HG03354 (cell line): ENCODE results near the gene PPP1R9B.
A peak's percentile ranks its signal among the peaks of the same experiment; 100 is the strongest.

Source experiments
- ATAC-seq: cut with Tn5 transposase; IDR thresholded peaks from one replicate; pipeline ENCODE4 v1.9.1; 2021; ENCODE audit warnings: mild to moderate bottlenecking; ENCODE audit not compliant: unreplicated experiment, poor library complexity, severe bottlenecking

The PPP1R9B gene

DNA sequence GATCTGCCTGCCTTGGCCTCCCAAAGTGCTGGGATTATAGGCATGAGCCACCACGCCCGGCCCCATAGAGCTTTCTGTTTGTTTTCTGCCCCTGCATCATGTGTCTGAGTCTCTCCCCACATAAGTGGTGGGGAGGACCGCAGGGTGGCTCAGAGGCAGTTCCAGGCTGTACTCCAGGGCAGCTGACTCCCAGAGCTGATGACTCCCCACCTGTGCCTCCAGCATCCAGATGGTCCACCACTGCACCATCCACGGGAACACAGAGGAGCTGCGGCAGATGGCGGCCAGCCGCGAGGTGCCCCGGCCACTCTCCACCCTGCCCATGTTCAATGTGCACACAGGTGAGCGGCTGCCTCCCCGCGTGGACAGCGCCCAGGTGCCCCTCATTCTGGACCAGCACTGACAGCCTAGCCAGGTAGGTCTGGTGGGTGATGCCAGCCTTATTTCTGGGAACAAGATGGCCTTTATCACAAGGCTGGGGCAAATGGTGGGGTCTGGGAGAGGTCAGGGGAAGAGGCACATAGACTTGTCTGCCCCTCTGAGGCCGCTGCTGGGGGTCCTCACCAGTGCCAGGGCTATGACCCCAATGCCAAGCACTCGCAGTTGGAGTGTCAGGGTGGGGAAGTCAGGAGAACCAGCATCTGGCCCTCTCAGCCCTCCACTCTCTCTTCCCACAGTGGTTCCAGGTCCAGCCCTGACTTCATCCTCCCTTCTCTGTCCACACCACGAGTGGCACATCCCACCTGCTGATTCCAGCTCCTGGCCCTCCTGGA, 24.7 kb upstream of the PPP1R9B start:
- no peak for ATAC-seq

DNA sequence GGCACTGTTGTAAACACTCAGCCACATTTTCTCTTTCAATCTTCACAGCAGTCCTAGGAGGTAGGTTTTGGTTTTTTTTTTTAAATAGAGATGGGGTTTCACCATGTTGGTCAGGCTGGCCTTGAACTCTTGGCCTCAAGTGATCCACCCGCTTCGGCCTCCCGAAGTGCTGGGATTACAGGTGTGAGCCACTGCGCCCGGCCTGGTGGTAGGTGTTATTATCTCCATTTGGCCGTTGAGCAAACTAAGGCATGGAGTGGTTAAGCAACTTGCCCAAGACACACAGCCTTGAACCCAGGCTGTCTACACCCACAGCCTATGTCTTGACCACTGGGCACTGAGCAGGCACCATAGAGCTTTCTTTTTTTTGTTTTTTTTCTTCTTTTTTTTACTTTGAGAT, 24.0 kb upstream of the PPP1R9B start:
- no peak for ATAC-seq

DNA sequence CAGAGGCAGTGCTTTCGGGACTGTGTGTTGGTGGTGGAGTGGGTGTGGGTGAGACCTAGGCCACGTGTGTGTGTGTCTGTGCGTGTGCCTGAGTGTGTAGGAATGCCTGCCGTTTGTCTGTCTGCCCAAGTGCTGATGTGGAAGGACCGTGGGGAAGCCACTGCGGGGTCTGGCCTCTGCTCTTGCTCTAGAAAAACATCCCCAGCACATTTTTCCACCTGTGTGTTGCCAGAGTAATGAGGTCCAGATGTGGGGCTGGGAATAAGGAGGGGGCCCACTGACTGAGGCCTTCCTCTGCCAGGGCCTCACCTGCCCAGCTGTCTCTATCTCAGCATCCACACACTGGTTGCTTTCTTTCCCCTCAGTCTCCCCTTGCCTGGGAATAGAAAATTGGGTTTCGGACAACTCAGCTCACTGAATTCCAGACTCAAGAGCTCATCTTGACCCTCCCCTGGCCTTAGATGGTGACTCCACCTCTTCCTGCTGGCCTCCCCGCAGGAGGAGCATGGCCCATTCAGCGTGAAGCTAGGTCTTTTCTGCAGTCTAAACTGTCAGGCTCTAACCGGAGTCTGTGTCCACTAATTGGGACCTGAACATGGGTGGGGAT, 23.0 kb upstream of the PPP1R9B start:
- no peak for ATAC-seq

DNA sequence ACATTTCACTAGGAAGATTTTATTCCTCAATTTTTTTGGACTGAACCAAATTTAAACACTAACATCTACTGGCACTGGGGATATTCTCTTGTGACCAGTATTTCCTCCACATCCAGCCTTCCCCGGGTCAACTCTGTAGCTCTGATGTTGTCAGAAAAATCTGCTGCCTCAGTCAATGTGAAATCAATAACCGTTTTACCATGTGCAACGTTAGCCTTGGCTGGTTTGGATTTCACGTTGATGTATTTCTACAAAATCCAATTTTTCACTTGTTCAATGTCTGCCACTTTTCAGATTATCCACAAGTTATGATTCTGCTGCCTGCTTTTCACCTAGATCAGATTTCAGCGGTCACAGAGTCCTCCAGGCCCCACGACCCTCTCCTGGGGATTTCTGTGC, 22.5 kb upstream of the PPP1R9B start:
- no peak for ATAC-seq

DNA sequence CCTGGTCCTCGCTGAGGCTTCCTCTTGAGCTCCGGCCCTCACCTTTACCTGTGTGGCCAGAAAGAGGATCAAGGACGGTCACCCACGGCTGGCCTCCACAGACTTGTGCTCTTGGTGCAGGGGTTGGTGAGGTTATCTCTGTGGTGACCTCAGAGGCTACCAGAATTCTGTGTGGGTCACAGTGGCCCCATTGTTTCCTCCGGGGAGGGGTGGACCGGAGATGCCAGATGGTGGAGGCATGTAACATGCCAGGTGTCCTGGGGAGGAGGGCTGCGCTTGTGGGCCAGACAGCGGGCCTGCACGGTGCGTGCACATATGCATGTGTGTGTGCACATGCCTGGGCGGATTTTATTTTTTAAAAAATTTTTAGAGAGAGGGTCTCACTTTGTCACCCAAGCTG, 21.7 kb upstream of the PPP1R9B start:
- no peak for ATAC-seq

DNA sequence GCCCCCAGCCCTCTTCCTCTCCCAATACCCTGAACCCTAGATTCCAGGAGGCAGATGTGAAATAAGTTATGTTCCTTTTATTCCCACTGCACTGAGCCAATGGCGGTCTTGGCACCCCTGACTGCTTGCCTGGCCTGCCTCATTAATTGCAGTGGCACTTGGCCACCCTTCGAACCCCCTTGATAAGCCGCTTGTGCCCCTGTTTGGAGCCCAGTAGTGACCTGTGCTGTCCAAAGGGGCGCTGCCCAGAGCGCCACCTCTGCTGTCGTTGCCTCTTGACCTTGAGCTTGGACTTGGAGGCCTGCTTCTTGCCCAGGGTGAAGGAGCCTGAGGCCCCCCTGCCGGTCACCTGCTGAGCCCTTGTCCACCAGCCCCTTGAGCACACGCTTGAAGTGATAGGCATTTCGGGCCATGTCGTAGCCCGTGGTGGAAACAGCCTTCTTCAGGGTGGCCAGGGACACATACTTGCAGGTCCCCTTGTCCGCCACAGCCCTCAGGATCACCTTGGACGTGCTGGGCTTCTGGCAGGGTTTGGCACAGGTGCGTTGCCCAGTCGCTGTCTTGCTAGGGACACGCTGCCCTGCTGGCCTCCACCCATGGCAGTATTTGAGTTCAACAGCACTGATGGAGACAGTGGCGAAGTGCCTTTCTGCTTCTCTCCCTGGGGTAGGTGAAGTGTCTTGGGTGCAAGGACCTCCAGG, 21.0 kb upstream of the PPP1R9B start:
- ATAC-seq: no peak

DNA sequence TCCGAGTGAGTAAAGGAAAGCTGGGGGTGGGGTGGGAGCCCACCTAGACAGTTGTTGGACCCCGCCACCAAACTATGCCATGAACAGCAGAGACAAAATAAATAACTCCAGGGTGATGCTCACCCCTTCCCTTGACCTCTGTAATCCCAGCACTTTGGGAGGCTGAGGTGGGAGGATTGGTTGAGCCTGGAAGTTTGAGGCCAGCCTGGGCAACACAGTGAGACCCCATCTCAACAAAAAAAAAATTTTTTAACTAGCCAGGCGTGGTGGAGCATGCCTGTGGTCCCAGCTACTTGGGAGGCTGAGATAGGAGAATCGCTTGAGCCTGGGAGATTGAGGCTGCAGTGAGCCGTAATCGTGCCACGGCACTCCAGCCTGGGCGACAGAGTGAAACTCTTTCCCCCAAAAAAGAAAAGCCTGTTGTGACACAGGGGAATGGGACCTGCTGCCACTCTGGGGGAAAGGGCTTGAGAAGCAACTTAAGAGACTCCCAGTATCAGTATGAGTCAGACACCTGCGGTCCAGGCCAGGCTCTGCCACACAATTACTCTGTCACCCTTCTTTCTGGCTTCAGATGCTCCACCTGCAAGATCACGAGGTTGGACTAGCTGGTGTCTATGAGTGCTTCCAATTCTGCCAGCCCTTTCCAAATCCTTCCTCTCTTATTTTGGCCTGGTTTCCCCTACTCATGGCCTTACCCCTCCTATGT, 20.3 kb upstream of the PPP1R9B start:
- ATAC-seq: peak; percentile 73

DNA sequence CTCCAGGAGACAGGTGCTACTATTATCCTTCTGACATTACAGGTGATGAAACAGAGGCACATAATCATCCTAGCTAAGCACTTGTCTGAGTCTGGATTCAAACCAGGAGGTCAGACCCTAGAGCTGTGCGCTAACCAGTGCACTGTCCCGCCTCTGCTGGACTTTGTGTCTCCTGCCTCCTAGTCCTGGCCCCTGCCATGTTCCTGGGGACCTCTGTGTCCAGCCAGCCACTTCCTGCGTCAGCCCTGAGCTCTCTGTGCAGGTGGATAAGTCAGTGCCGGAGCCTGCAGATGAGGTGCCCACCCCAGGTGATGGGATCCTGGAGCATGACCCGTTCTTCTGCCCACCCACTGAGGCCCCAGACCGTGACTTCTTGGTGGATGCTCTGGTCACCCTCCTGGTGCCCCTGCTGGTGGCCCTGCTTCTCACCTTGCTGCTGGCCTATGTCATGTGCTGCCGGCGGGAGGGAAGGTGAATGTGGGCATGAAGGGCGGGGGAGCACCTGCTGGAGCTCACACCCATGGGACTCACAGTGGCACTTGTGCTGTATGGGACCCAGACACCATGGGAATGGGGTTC, 19.5 kb upstream of the PPP1R9B start:
- no peak for ATAC-seq

DNA sequence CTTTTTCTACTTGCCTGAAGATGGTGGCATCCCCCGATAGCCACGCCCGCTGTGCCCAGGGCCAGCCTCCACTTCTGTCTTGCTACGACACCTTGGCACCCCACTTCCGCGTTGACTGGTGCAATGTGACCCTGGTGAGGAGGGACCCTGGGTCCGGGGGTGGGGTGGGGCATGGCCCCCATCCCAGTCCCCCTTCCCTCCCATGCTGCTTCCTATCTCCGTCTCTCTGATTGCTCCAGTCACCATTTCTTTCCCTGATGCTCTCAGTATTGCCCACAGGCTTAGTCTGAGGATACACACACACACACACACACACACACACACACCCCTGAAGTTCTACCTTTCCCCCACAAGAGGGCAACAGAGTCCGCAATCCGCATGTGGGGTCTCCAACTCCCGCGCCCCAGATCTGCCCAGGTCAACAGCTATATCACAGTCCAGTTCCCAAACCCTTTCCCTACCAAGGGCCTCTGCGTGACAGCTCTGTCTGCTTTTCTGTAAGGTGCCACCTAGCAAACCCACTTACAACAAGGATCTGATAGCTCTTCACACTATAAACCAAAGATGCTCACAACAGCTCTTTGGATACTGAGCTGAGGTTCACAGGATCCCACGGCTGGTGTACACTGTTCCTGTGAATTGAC, 18.8 kb upstream of the PPP1R9B start:
- no peak for ATAC-seq

DNA sequence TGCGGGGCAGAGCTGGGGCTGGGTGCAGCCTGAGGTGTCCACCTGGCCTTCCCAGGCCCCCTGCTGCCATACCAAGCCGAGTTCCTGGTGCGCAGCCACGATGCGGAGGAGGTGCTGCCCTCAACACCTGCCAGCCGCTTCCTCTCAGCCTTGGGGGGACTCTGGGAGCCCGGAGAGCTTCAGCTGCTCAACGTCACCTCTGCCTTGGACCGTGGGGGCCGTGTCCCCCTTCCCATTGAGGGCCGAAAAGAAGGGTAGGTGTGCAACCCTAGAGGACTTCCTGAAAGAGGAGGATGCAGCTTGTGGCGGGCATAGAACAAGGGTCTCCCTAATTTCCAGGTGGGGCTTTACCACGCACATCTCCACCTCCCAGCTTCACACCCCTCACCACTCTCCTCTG, 17.8 kb upstream of the PPP1R9B start:
- ATAC-seq: no peak

DNA sequence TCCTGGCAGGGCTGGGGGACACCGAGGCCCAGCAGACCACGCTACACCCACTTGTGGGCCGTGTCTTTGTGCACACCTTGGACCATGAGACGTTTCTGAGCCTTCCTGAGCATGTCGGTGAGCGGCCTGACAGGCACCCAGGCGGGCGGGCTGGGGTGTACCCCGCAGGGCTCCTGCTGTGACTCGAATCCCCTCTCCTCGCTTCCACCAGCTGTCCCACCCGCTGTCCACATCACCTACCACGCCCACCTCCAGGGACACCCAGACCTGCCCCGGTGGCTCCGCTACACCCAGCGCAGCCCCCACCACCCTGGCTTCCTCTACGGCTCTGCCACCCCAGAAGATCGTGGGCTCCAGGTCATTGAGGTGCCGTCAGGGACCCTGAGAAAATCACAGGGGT, 16.9 kb upstream of the PPP1R9B start:
- ATAC-seq: no peak

DNA sequence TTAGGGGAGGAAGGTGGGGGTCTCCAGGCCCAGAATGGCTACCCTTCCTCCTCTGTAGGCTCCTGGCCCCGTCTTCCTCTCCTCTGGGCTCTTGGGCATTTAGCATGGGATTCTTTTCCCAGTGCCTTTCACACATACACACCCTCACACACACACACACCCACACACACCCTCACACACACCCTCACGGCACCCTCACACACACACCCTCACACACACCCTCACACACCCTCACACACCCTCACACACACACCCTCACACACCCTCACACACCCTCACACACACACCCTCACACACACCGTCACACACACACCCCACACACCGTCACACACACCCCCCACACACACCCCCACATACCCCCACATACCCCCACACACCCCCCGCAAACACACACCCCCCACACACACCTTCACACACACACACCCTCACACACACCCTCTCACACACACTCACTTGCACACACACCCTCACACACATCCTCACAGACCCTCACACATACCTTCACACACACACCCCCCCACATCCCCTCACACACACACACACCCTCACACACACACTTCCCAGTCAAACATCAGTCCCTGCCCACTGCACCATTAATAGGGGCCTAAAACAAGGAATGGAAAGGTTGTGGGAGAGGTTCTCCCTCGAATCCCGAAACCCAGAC, 16.2 kb upstream of the PPP1R9B start:
- no peak for ATAC-seq

DNA sequence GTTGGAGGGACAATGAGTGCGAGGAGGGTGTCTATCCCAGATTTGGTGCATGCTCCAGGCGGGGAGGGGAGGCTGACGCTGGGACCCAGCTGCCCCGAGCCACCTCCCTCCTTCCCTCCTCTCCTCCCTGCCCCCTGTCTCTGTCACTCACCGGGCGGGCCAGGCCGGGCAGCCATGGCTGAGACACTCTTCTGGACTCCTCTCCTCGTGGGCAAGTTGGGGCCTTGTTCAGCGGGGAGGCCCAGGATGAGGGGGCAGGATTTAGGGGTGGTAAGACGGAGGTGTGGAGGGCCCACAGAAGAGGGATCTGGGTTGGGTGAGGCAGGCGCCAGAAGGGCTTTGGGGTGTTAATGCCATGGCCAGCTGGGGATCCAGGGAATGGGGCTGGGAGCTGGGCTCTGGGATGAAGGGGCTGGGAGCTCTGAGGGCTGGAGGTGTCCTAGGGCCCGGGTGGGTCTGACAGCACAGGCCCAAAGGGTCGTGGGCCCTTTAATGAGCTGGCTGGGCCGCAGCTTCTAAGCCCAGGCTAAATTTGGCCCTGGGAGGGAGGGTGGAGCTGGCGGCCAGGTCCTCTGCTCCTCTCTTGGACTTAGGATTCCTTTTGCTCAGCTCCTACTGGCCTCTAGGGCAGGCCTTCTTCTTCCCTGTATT, 15.5 kb upstream of the PPP1R9B start, which contains the start of gene SGCA:
Gene SGCA, plus strand, starts transcription at position 139 of the 651 bp plus-strand sequence. Its CDS starts 36 bp downstream, at position 175.
- ATAC-seq: no peak

DNA sequence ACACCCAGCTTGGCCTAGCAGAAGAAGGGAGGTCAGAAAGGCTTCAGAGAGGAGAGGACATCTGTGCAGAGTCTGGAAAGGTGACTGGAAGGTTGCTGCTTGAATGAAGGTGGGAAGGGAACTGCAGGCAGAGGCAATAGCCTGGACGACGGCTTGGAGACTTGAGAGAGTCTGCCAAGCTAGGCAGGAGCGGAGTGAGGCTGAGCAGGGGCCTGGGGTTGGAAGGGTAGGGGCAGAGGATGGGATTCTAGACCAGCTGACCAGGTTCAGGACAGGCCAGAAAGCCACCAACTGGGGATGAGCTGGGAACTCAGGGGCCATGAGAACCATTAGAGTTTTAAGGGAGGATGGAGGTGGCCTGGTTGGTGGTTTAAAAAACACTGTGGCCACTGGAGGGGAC, 15.0 kb upstream of the PPP1R9B start:
- no peak for ATAC-seq

DNA sequence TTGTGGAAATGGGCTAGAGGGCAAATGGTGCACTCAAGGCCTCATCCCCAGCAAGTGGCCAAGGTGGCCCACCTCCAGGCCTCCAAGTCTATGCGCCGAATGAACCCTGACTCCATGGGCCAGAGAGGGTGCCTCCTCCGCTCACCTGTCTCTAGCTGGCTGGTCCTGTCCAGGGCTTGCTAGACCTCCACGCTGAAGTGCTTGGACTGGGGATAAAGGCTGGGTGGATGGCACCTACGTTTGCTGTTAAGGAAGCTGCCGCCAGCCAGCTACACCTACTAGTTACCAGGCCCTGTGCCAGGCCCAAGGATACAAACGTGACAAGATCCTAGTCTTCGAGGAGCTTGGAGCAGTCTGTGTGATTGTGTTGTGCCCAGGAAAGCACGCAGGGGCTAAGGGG, 14.6 kb upstream of the PPP1R9B start:
- no peak for ATAC-seq

DNA sequence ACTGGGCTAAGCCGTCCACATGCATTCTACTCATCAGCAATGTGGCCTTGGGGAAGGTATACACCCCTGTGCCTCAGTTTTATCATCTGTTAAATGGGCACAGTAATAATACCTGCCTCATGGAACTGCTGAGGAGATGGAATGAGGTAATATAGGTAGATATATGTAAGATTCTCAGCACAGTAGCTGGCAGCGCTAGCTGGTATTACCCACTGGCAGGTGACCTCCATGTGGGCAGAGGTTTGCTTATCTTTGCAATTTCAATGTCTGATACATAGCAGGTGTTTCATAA, 14.2 kb upstream of the PPP1R9B start:
- no peak for ATAC-seq

DNA sequence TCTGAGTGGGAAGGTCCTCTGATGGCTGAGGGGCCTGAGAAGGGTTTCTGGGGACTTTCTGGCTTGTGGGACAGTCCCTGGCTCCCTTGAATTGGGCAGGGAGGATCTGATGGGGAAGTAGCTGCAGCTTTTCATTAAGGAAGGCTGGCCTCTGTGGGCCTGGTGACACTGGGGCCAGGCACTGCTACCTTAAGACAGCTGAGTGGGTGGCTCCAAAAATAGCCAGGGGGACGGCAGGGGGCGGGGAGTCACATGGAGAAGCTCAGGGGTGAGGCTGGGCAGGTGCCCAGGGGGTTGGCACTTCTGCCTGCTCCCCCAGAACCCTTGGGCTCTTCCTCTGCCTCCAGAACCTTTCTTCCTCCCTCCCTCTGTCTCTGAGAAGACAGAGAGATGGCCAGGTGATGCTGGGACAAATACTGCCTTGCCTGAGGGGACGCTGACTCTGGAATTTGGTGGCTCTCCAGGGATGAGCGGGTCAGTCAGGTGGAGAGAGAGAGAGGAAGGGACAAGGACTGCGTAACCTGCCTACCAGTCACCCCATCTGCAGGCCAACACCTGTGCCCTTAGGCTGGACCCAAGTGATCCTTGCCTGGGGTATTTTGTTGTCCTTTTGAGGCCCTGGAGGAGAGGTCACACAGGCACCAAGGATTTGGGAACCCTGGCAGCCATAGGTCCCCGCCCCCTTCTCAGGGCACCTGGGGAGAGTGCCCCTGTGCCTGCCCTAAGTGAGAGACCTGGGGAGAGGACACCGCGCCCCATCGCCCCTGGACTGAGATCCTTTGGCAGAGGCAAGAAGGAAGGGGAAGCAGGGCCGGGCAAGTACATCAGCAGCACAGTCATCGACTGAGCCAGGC, 13.6 kb upstream of the PPP1R9B start:
- no peak for ATAC-seq
